Upper lobe of left lung (tissue), 6 donors: ENCODE results near the gene MTG2. TPM values are rescaled to one million over a fixed set of nuclear protein-coding genes. Genes with fewer than 3 reads are reported as not detected.

ENCODE experiments used
- ATAC-seq, 2 donors: fragments of 200-7000 bp; cut with Tn5 transposase; one replicate each; pipeline ENCODE4 v1.9.1; 2022; ENCODE audit warnings: mild to moderate bottlenecking in 2 of 2, moderate library complexity in 2 of 2; ENCODE audit not compliant: low FRiP score in 2 of 2
- DNase-seq, 2 donors: peaks; one replicate each; pipeline ENCODE4 v3.0.0-alpha.2; 2019 to 2020
- H3K27ac ChIP-seq, 4 donors: fragments of 200-600 bp; sonication (generic); one replicate each; pipeline ENCODE4 v1.5.1; 2016 to 2019
- H3K27me3 ChIP-seq, 4 donors: fragments of 200-600 bp; sonication (generic); one replicate each; pipeline ENCODE4 v1.5.1; 2017 to 2019
- H3K36me3 ChIP-seq, 4 donors: fragments of 200-600 bp; sonication (generic); one replicate each; pipeline ENCODE4 v1.5.1; 2016 to 2019
- H3K4me1 ChIP-seq, 4 donors: fragments of 200-600 bp; sonication (generic); one replicate each; pipeline ENCODE4 v1.5.1; 2018 to 2019
- H3K4me3 ChIP-seq, 4 donors: fragments of 200-600 bp; sonication (generic); one replicate each; pipeline ENCODE4 v1.5.1; 2017 to 2019; ENCODE audit warnings: mild to moderate bottlenecking in 2 of 4, moderate library complexity in 1 of 4
- H3K9me3 ChIP-seq, 4 donors: fragments of 200-600 bp; sonication (generic); one replicate each; pipeline ENCODE4 v1.5.1; 2018 to 2019
- CTCF ChIP-seq, 6 experiments: fragments of 450-650 bp in 4 of 6; fragments of 200-600 bp in 2 of 6; sonication (generic) in 2 of 6; IDR thresholded peaks; one replicate each; pipeline ENCODE4 v1.5.1; 2016 to 2019; ENCODE audit warnings: antibody characterized with exemption in 6 of 6
- EP300 ChIP-seq, 4 donors: sonication (generic); formaldehyde crosslinking; IDR thresholded peaks; one replicate each; pipeline ENCODE4 v1.5.1; 2017; ENCODE audit warnings: antibody characterized with exemption in 4 of 4, control low read depth in 2 of 4
- POLR2A ChIP-seq, 4 donors: fragments of 450-650 bp; IDR thresholded peaks; one replicate each; pipeline ENCODE4 v1.5.1; 2016 to 2017; ENCODE audit warnings: antibody characterized with exemption in 4 of 4, mild to moderate bottlenecking in 2 of 4
- POLR2AphosphoS5 ChIP-seq, 2 donors: sonication (generic); formaldehyde crosslinking; IDR thresholded peaks; one replicate each; pipeline ENCODE4 v1.5.1; 2017; ENCODE audit warnings: antibody characterized with exemption in 2 of 2
- WGBS, 2 donors: methylation state at CpG; one replicate each; pipeline ENCODE4 v1.1.5; 2017 to 2018; 5-methylcytosine and 5-hydroxymethylcytosine counted together
- total RNA-seq, 6 donors: library from RNA; depleted of rRNA in 4 of 6; stranded (reverse); fragments of >200 nt in 4 of 6; gene quantifications; one replicate each; pipeline versions ENCODE4 v1.1.0 to v1.2.1, GENCODE V29; 2016 to 2021
- donor health status: DM: no; HTN: no; CAD: no; lungs with moderate emphysema.
- donor health status: DM: no; HTN: yes; CAD: no; lungs with severe emphysema.

Gene MTG2
- total RNA-seq, 6 donors from 2014 or later = 28.3 to 42.3 (median 32.0) TPM

GRCh38 chr20:62151835-62152364, 30.9 kb upstream of the MTG2 start:
- Histone ChIP-seq H3K27ac (no peak overlapping the region), H3K27me3 (no peaks in the 10 kb centered on the region), H3K36me3 (peaks cover 0 to 10% (median 5%) of the 10 kb centered on the region in 4 donors), H3K4me3 (no peak overlapping the region), H3K4me1 (peaks cover 15 to 33% (median 18%) of the 10 kb centered on the region in 4 donors), H3K9me3 (no peaks in the 10 kb centered on the region)
- ATAC-seq (no peak), DNase-seq (no peak)
- TF ChIP-seq EP300 (IDR thresholded peaks at IDR 0.05) = no peak
- no peak for TF ChIP-seq POLR2A (IDR thresholded peaks at IDR 0.05)
- no peak for TF ChIP-seq POLR2AphosphoS5 (IDR thresholded peaks at IDR 0.05)
- TF ChIP-seq CTCF (IDR thresholded peaks at IDR 0.05) = no peak
- WGBS, 2 donors = 89% methylated on average over 23 of the region's 23 CpGs

GRCh38 chr20:62155428-62156253, 27.2 kb upstream of the MTG2 start:
- Histone ChIP-seq H3K4me1 (peaks cover 0 to 10% (median 1%) of the 10 kb centered on the region in 4 donors), H3K27me3 (no peaks in the 10 kb centered on the region), H3K4me3 (no peak overlapping the region), H3K27ac (no peak overlapping the region), H3K9me3 (no peaks in the 10 kb centered on the region), H3K36me3 (peaks cover 0 to 27% (median 10%) of the 10 kb centered on the region in 4 donors)
- no peak for DNase-seq
- WGBS, 2 donors = 91 to 96% methylated on average over 28 to 29 of the region's 29 CpGs
- no peak for TF ChIP-seq POLR2A (IDR thresholded peaks at IDR 0.05)
- no peak for TF ChIP-seq POLR2AphosphoS5 (IDR thresholded peaks at IDR 0.05)
- TF ChIP-seq EP300 (IDR thresholded peaks at IDR 0.05) = no peak
- no peak for TF ChIP-seq CTCF (IDR thresholded peaks at IDR 0.05)
- no peak for ATAC-seq

GRCh38 chr20:62156254-62156556, 26.6 kb upstream of the MTG2 start:
- Histone ChIP-seq H3K27me3 (no peaks in the 10 kb centered on the region), H3K9me3 (no peaks in the 10 kb centered on the region), H3K36me3 (peaks cover 0 to 32% (median 15%) of the 10 kb centered on the region in 4 donors), H3K4me1 (peaks cover 0 to 10% (median 1%) of the 10 kb centered on the region in 4 donors), H3K27ac (no peak overlapping the region), H3K4me3 (no peak overlapping the region)
- TF ChIP-seq POLR2A (IDR thresholded peaks at IDR 0.05) = no peak
- no peak for DNase-seq
- WGBS, 2 donors = 90 to 97% methylated on average over 3 of the region's 3 CpGs
- no peak for ATAC-seq

GRCh38 chr20:62156592-62157386, 26.0 kb upstream of the MTG2 start:
- no peak overlapping the region for H3K4me3 ChIP-seq
- H3K27ac ChIP-seq = no peak overlapping the region
- H3K27me3 ChIP-seq = no peaks in the 10 kb centered on the region
- 59 to 75% methylated on average over 8 to 18 of the region's 24 CpGs for WGBS, 2 donors
- H3K9me3 ChIP-seq = no peaks in the 10 kb centered on the region
- peak; percentile 75 to 85 for ATAC-seq
- peaks cover 0 to 38% (median 21%) of the 10 kb centered on the region in 4 donors for H3K36me3 ChIP-seq
- H3K4me1 ChIP-seq = peaks cover 0 to 10% (median 1%) of the 10 kb centered on the region in 4 donors
- TF ChIP-seq CTCF (IDR thresholded peaks at IDR 0.05) (peak; percentile 58 to 72 (median 66)), POLR2AphosphoS5 (IDR thresholded peaks at IDR 0.05) (no peak)
- peak; percentile 51 to 85 for DNase-seq

GRCh38 chr20:62157387-62158087, 25.3 kb upstream of the MTG2 start:
- peak in 1 of 2 donors; percentile 11 for ATAC-seq
- Histone ChIP-seq H3K4me1 (peaks cover 0 to 10% (median 1%) of the 10 kb centered on the region in 4 donors), H3K36me3 (peaks cover 0 to 43% (median 26%) of the 10 kb centered on the region in 4 donors), H3K27me3 (no peaks in the 10 kb centered on the region), H3K9me3 (no peaks in the 10 kb centered on the region), H3K4me3 (no peak overlapping the region), H3K27ac (no peak overlapping the region)
- peak in 1 of 2 donors; percentile 53 for DNase-seq
- 79 to 86% methylated on average over 17 to 22 of the region's 25 CpGs for WGBS, 2 donors
- TF ChIP-seq POLR2A (IDR thresholded peaks at IDR 0.05) (no peak), POLR2AphosphoS5 (IDR thresholded peaks at IDR 0.05) (no peak), CTCF (IDR thresholded peaks at IDR 0.05) (no peak), EP300 (IDR thresholded peaks at IDR 0.05) (no peak)
